ENCODE data around the gene KCNJ1. TPM values are rescaled to one million over a fixed set of nuclear protein-coding genes. Genes with fewer than 3 reads are reported as not detected.

Gene KCNJ1
- total and polyA plus RNA-seq, 10 of the 15 experiments (the other 5 are each of a cell fraction or from before 2014, with no cell fraction given), result not detected

GRCh38 chr11:128821556-128821955 is 45.5 kb downstream of the KCNJ1 start (continued):
- no peak for TF ChIP-seq SPI1 (IDR thresholded peaks at IDR 0.05; ENCODE audit: borderline replicate concordance, insufficient read depth, low read depth, low read length)
- TF ChIP-seq ZBTB4 (CRISPR knock-in tag; IDR thresholded peaks at IDR 0.05), result no peak
- TF ChIP-seq PAX5 (IDR thresholded peaks at IDR 0.05; ENCODE audit: borderline replicate concordance, low read depth, low read length), result no peak

- intact Hi-C loops (cut with micrococcal nuclease; ENCODE audit: unreplicated experiment) (no loop called here), in situ Hi-C loops (cut with MboI) (no loop called here)
- ATAC-seq (no peak), DNase-seq (ENCODE audit: low read depth, low spot score) (no peak), FAIRE-seq (no peak)
- RAD21 ChIA-PET (ENCODE audit: unreplicated experiment), result no interaction called here
- H3K9me3 ChIP-seq (replicated peaks; ENCODE audit: control insufficient read depth, insufficient read depth, low read length), result no peaks in the 10 kb centered on the region
- SMC1A ChIA-PET (ENCODE audit: uncharacterized antibody, unreplicated experiment), result no interaction called here
- POLR2A ChIA-PET, result no interaction called here
- CTCF ChIA-PET, result no interaction called here
- no peak overlapping the region for H3K4me3 ChIP-seq
- H3K4me2 ChIP-seq (ENCODE audit: control insufficient read depth, insufficient read depth), result no peak overlapping the region
- TF ChIP-seq ZNF592 (IDR thresholded peaks at IDR 0.05) (no peak), ZNF274 (IDR thresholded peaks at IDR 0.05; ENCODE audit: insufficient read depth, insufficient read length) (no peak)
- H4K20me1 ChIP-seq (ENCODE audit: control insufficient read depth, insufficient read depth), result no peaks in the 10 kb centered on the region; the same call in 1 of the 2 replicates
- H2AFZ ChIP-seq (ENCODE audit: control insufficient read depth, low read depth, low read length), result no peak overlapping the region
- H3K79me2 ChIP-seq (ENCODE audit: control insufficient read depth, insufficient read depth, low read length), result no peaks in the 10 kb centered on the region
- no peaks in the 10 kb centered on the region for H3K4me1 ChIP-seq (ENCODE audit: control insufficient read depth, insufficient read depth, low read length)
- 88% methylated on average over 8 of the region's 8 CpGs for WGBS (ENCODE audit: insufficient coverage, insufficient replicate concordance, low lambda C conversion rate, missing lambda C conversion rate)
- H3K27ac ChIP-seq (ENCODE audit: control insufficient read depth, insufficient read depth), result no peak overlapping the region
- no peak overlapping the region for H3K9ac ChIP-seq (ENCODE audit: control insufficient read depth, insufficient read depth, low read length)
- H3K27me3 ChIP-seq (replicated peaks in 1 of 2; ENCODE audit: control insufficient read depth in 2 of 2, insufficient read depth in 2 of 2, low read length in 1 of 2), result no peaks in the 10 kb centered on the region
- no TSS peak for BruUV-seq (replicated peaks)
- H3K36me3 ChIP-seq (ENCODE audit: control insufficient read depth in 2 of 2, insufficient read depth in 2 of 2, low read length in 1 of 2), result no peaks in the 10 kb centered on the region
Observed at GRCh38 chr11:128819198-128819597, 47.9 kb downstream of the KCNJ1 start.

All from GM12878 (cell line).